SK-N-SH (cell line): ENCODE results near the gene CALCB. TPM values are rescaled to one million over a fixed set of nuclear protein-coding genes. Genes with fewer than 3 reads are reported as not detected.
"Not testable (repeated sequence)": the region's sequence is repeated elsewhere in the genome, so short reads cannot be mapped to it uniquely, and the experiment has no call there.

Experiments used
- CTCF ChIA-PET: fragments of 300-600, 350-600 bp; formaldehyde crosslinking; extraction: SDS; loops from one replicate; lab custom pipeline; 2021; lab: Yijun Ruan, JAX
- POLR2A ChIA-PET: fragments of 350-600 bp; sonication (Branson Sonifier 250); formaldehyde crosslinking; extraction: SDS; loops from one replicate; lab custom pipeline; 2020; ENCODE audit warnings: antibody characterized with exemption, inconsistent platforms; lab: Yijun Ruan, JAX
- DNase-seq: peaks from one replicate; pipeline ENCODE4 v3.0.0; 2012
- H2AFZ ChIP-seq: fragments of 200-600 bp; sonication (generic); 2 replicates; pipeline ENCODE4 v1.8.1; 2016; ENCODE audit warnings: antibody characterized with exemption, mild to moderate bottlenecking, low read depth
- H3F3A ChIP-seq: fragments of 200-600 bp; sonication (generic); replicated peaks from 2 replicates; pipeline ENCODE3; 2016; ENCODE audit warnings: antibody characterized with exemption, mild to moderate bottlenecking; ENCODE audit not compliant: insufficient read depth
- H3K27ac ChIP-seq, 2 experiments: fragments of 200-500 bp in 1 of 2; fragments of 200-600 bp in 1 of 2; sonication (Bioruptor generic) in 1 of 2; sonication (generic), shearing (Covaris generic) in 1 of 2; 2 replicates each; pipeline versions ENCODE4 v1.5.1 to v1.6.1; 2014 to 2016; ENCODE audit warnings: low read depth in 2 of 2, inconsistent platforms in 1 of 2, low read length in 1 of 2, mild to moderate bottlenecking in 1 of 2, mixed read lengths in 1 of 2
- H3K27me3 ChIP-seq: fragments of 200-600 bp; sonication (generic), shearing (Covaris generic); 2 replicates; pipeline ENCODE4 v1.6.1; 2016; ENCODE audit warnings: mixed run types; ENCODE audit not compliant: insufficient read depth
- H3K36me3 ChIP-seq, 2 experiments: fragments of 200-500 bp in 1 of 2; fragments of 200-600 bp in 1 of 2; sonication (Bioruptor generic) in 1 of 2; sonication (generic) in 1 of 2; replicated peaks in 1 of 2; 2 replicates each; pipeline versions ENCODE3 to v1.5.1; 2014 to 2016; ENCODE audit warnings: low read length in 1 of 2, mild to moderate bottlenecking in 1 of 2; ENCODE audit not compliant: insufficient read depth in 2 of 2, control insufficient read depth in 1 of 2
- H3K4me1 ChIP-seq, 2 experiments: fragments of 200-500 bp in 1 of 2; fragments of 200-600 bp in 1 of 2; sonication (Bioruptor generic) in 1 of 2; sonication (generic), shearing (Covaris generic) in 1 of 2; 2 replicates each; pipeline versions ENCODE4 v1.5.1 to v1.6.1; 2014 to 2016; ENCODE audit warnings: low read depth in 1 of 2, low read length in 1 of 2, mixed run types in 1 of 2; ENCODE audit not compliant: insufficient read depth in 2 of 2, control insufficient read depth in 1 of 2
- H3K4me2 ChIP-seq: fragments of 200-600 bp; sonication (generic), shearing (Covaris generic); 2 replicates; pipeline ENCODE4 v1.6.1; 2017; ENCODE audit warnings: mixed run types
- H3K4me3 ChIP-seq, 2 experiments: fragments of 200-500 bp in 1 of 2; fragments of 200-600 bp in 1 of 2; sonication (Bioruptor generic) in 1 of 2; sonication (generic), shearing (Covaris generic) in 1 of 2; 2 replicates each; pipeline versions ENCODE4 v1.5.1 to v1.8.1; 2014 to 2016; ENCODE audit warnings: low read depth in 2 of 2, inconsistent platforms in 1 of 2, low read length in 1 of 2, mild to moderate bottlenecking in 1 of 2, mixed read lengths in 1 of 2, moderate library complexity in 1 of 2
- H3K79me2 ChIP-seq: fragments of 200-600 bp; sonication (generic); 2 replicates; pipeline ENCODE4 v1.8.1; 2017; ENCODE audit warnings: mild to moderate bottlenecking; ENCODE audit not compliant: insufficient read depth
- H3K9ac ChIP-seq: fragments of 200-600 bp; sonication (generic); 2 replicates; pipeline ENCODE4 v1.6.1; 2017; ENCODE audit warnings: mixed run types
- H3K9me2 ChIP-seq: fragments of 200-600 bp; sonication (generic); 2 replicates; pipeline ENCODE4 v1.6.1; 2017; ENCODE audit warnings: mixed run types
- H3K9me3 ChIP-seq: fragments of 200-600 bp; sonication (generic); 2 replicates; pipeline ENCODE4 v1.6.1; 2017; ENCODE audit warnings: mixed run types, mild to moderate bottlenecking, moderate library complexity
- H4K20me1 ChIP-seq: fragments of 200-600 bp; sonication (generic); 2 replicates; pipeline ENCODE4 v1.6.1; 2017; ENCODE audit warnings: mild to moderate bottlenecking, mixed run types; ENCODE audit not compliant: insufficient read depth
- CTCF ChIP-seq: fragments of 200-600 bp; sonication (generic); IDR thresholded peaks from 2 replicates; pipeline ENCODE4 v1.6.1; 2017; ENCODE audit warnings: antibody characterized with exemption, mild to moderate bottlenecking, moderate library complexity
- EZH2phosphoT487 ChIP-seq: fragments of 200-600 bp; sonication (generic); IDR thresholded peaks from 2 replicates; pipeline ENCODE4 v1.6.1; 2017; ENCODE audit warnings: low read depth, mixed run types, mild to moderate bottlenecking, antibody characterized with exemption, moderate library complexity, borderline replicate concordance
- FOXJ3 ChIP-seq: sonication (generic); formaldehyde crosslinking; IDR thresholded peaks from 2 replicates; pipeline ENCODE4 v1.5.1; 2020; ENCODE audit warnings: mild to moderate bottlenecking, missing genetic modification reagents
- IRF3 ChIP-seq: fragments of 150-350 bp; IDR thresholded peaks from 2 replicates; pipeline ENCODE4 v1.6.1; 2016; ENCODE audit warnings: mild to moderate bottlenecking, low read depth, low read length
- RFX5 ChIP-seq: IDR thresholded peaks from 2 replicates; pipeline ENCODE4 v1.6.1; 2012; ENCODE audit warnings: mild to moderate bottlenecking, improper control_type of control experiment, low read length
- RXRA ChIP-seq: IDR thresholded peaks from 2 replicates; pipeline ENCODE4 v1.4.0; 2012; ENCODE audit warnings: low read depth, mild to moderate bottlenecking, borderline replicate concordance
- USF2 ChIP-seq: fragments of 150-350 bp; IDR thresholded peaks from 2 replicates; pipeline ENCODE4 v1.6.1; 2017; ENCODE audit warnings: antibody characterized with exemption, low read length, low read depth, borderline replicate concordance
- WGBS: methylation state at CpG from one replicate; pipeline ENCODE4 v1.1.6; 2017; ENCODE audit warnings: low lambda C conversion rate; 5-methylcytosine and 5-hydroxymethylcytosine counted together
- polyA plus RNA-seq, 3 experiments: library from polyadenylated mRNA; depleted of rRNA; stranded (reverse); fragments of >200 nt; gene quantifications; 2 replicates each; pipeline ENCODE4 v1.2.3, GENCODE V29; 2012

Gene CALCB
- polyA plus RNA-seq, 1 of the 3 experiments (the other 2 are of a cell fraction) = 0.07 TPM

- 21% methylated on average over 6 of the region's 9 CpGs for WGBS
- Histone ChIP-seq H3K9me3 (no peaks in the 10 kb centered on the region), H4K20me1 (no peaks in the 10 kb centered on the region), H3K36me3 (no peaks in the 10 kb centered on the region), H3K9ac (no peak overlapping the region), H3K27ac (no peak overlapping the region), H3K4me2 (no peak overlapping the region), H3K4me3 (no peak overlapping the region), H3K79me2 (no peaks in the 10 kb centered on the region), H3K27me3 (no peaks in the 10 kb centered on the region), H3F3A (no peaks in the 10 kb centered on the region), H3K4me1 (no peaks in the 10 kb centered on the region), H3K9me2 (no peaks in the 10 kb centered on the region), H2AFZ (no peak overlapping the region)
- POLR2A ChIA-PET = no interaction called here
- TF ChIP-seq RFX5 = no peak
- no peak for TF ChIP-seq EZH2phosphoT487
- no peak for TF ChIP-seq IRF3
- TF ChIP-seq CTCF = no peak
- no peak for TF ChIP-seq FOXJ3 (CRISPR knock-in tag)
- TF ChIP-seq USF2 = no peak
- TF ChIP-seq RXRA = no peak
- TF ChIP-seq, all 33 proteins: peak for 0
- CTCF ChIA-PET = no interaction called here
- DNase-seq = no peak
These were observed 10.8 kb upstream of the CALCB start for GRCh38 chr11:15062599-15062998.

- WGBS = 43% methylated on average over 7 of the region's 7 CpGs
- CTCF ChIA-PET = interaction anchor here (1.1 kb wide), 1 partner anchor 95 kb away, joined by 4 read pairs; no protein-coding TSS in a partner anchor
- H3K9me2 ChIP-seq, H3K4me3 ChIP-seq, H3K36me3 ChIP-seq, POLR2A ChIA-PET, H3K4me2 ChIP-seq, H2AFZ ChIP-seq, H3K27ac ChIP-seq, H4K20me1 ChIP-seq, H3F3A ChIP-seq, DNase-seq, H3K9me3 ChIP-seq, H3K79me2 ChIP-seq, H3K9ac ChIP-seq: not testable (repeated sequence)
- Histone ChIP-seq H3K27me3 (peaks cover 17% of the 10 kb centered on the region), H3K4me1 (peaks cover 0 to 14% of the 10 kb centered on the region in 2 experiments; a peak in 1 of 4 replicates)
These were observed 3.6 kb upstream of the CALCB start for GRCh38 chr11:15069751-15070150.
